ENCODE results near the gene CUX1.

- TF ChIP-seq EZH2 (IDR thresholded peaks at IDR 0.05; ENCODE audit: borderline replicate concordance, low read depth, low read length, severe bottlenecking): no peak
- TF ChIP-seq CTCF (IDR thresholded peaks at IDR 0.05; ENCODE audit: borderline replicate concordance, extremely low read depth, low read length, poor library complexity, severe bottlenecking): no peak
These were observed 463.1 kb downstream of the CUX1 start for GRCh38 chr7:102280521-102280920.
